Memory B cell (primary cell): ENCODE results near the gene SYPL2.

Source experiments
- ATAC-seq: fragments of 150-1000 bp; cut with Tn5 transposase; 2 replicates; pipeline ENCODE4 v1.10.0; 2021; ENCODE audit warnings: low read depth, mild to moderate bottlenecking, moderate library complexity
- DNase-seq, 2 donors: peaks; one replicate each; pipeline ENCODE4 v3.0.0; 2022; ENCODE audit warnings: low spot score in 2 of 2
- H3K27ac Mint-ChIP-seq: one replicate; pipeline ENCODE4 v1.8.0; 2022; ENCODE audit warnings: mild to moderate bottlenecking, moderate library complexity, mixed read lengths
- H3K27me3 Mint-ChIP-seq: one replicate; pipeline ENCODE4 v1.8.0; 2022; ENCODE audit warnings: mixed read lengths
- H3K36me3 Mint-ChIP-seq: one replicate; pipeline ENCODE4 v1.8.0; 2022; ENCODE audit warnings: mild to moderate bottlenecking, mixed read lengths
- H3K4me1 Mint-ChIP-seq: one replicate; pipeline ENCODE4 v1.8.0; 2022; ENCODE audit warnings: mixed read lengths
- H3K4me3 Mint-ChIP-seq: one replicate; pipeline ENCODE4 v1.8.0; 2022; ENCODE audit warnings: mild to moderate bottlenecking, moderate library complexity, mixed read lengths
- H3K9me3 Mint-ChIP-seq: one replicate; pipeline ENCODE4 v1.8.0; 2022; ENCODE audit warnings: mixed read lengths

SYPL2 gene

DNA sequence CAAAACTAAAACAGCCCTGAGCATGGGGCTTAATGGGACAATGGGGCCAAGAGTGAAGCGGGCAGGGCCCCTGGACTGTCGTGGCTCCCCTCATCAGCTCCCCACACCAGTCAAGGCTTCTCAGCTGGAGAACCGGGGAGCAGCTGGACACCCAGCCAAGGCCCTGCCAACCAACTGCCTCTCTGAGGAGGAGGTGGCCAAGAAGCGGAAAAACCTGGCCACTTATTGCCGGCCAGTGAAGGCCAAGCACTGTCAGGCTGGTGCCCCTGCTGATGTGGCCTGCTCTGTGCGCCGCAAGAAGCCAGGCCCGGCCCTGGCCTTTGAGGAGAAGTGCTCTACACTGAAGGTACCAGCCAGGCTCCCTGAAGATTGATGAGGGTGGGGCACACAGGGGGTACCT, 25.0 kb downstream of the SYPL2 start:
- no peak for ATAC-seq
- Mint-ChIP-seq H3K9me3 (no peaks in the 10 kb centered on the region), H3K27ac (no peak overlapping the region), H3K36me3 (peaks cover 4% of the 10 kb centered on the region), H3K27me3 (no peaks in the 10 kb centered on the region), H3K4me1 (peaks cover 18% of the 10 kb centered on the region), H3K4me3 (no peak overlapping the region)
- DNase-seq: no peak

DNA sequence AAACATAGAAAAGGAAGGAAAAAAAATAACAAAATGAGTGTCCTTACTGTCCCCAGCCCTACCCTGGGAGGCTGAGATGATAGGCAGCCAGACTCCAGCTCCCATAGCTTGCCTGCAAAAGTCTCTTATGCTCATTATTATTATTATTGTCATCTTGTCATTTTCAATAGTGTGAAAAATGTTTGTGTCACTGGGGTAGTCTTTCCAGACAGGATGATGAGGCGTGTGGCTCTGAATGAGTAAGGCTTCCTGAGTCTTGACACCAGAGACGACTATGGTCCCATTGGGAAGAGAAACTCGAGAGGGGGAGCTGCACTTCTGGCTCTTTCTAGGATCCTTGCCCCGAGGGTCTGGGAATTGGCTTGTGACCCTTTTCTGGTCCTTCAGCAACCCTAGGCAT, 26.4 kb downstream of the SYPL2 start:
- Mint-ChIP-seq H3K27me3 (no peaks in the 10 kb centered on the region), H3K9me3 (no peaks in the 10 kb centered on the region), H3K4me1 (peaks cover 23% of the 10 kb centered on the region), H3K4me3 (peak overlapping the region; percentile 27), H3K36me3 (peaks cover 8% of the 10 kb centered on the region), H3K27ac (no peak overlapping the region)
- no peak for ATAC-seq
- DNase-seq: no peak

DNA sequence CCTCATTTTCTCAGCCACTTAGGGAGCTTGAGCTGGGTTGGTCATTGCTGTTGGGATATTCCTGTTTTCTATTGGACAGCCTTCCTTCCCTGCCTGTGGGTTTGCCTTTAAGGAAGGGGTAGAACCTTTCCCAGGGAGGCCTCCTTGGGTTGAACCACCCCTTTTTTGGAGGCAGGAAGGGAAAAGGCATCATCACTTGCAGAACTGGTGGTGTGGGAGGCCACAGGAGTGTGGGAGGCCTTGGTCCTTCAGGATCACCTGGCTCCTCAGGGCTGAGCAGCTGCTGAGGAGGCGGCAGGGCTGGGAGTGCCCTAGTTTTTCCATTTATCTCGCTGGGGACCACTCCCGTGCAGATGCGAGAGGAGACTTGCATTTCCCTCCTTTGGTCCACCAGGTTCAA, 26.9 kb downstream of the SYPL2 start:
- H3K27ac Mint-ChIP-seq: no peak overlapping the region
- no peaks in the 10 kb centered on the region for H3K27me3 Mint-ChIP-seq
- ATAC-seq (no peak), DNase-seq (no peak)
- H3K36me3 Mint-ChIP-seq: peaks cover 8% of the 10 kb centered on the region
- no peaks in the 10 kb centered on the region for H3K9me3 Mint-ChIP-seq
- H3K4me1 Mint-ChIP-seq: peaks cover 23% of the 10 kb centered on the region
- peak overlapping the region; percentile 97 for H3K4me3 Mint-ChIP-seq

DNA sequence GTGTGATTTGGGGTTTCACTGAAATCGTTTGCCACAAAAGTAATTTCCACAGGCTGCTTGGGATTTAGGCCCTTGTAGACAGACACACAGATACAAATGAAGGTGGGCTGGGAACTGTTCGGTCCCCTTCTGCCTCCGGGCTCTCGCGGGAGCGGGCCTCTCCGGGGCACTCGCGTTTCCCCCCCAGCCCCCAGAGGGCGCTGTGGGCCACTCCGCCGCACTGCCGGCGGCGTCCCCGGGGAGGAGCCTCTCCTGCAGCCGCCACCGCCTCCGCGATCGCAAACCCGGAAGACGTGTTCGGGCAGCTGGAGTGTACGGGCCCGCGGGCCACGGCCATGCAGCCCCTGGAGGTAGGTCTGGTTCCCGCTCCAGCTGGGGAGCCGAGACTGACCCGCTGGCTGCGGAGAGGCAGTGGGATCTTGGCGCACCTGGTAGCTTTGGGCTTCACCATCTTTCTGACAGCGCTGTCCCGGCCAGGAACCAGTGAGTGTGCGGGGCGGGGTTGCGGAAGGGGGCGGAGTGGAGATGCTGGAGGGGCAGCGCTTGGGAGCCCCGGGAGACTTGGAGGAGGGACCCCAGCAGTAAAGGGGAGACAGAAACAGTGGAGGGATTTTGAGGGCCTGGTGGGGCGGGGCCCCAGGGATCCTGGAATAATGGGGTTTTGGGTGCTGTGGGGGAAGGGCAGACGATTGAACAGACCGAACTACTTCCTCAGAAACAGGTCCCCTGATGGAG, 27.6 kb downstream of the SYPL2 start, which contains the start of gene CYB561D1:
TSS of gene CYB561D1 (plus strand) at position 290 of the 735 bp plus-strand sequence. CDS start at position 336, 46 bp downstream.
- Mint-ChIP-seq H3K36me3 (peaks cover 8% of the 10 kb centered on the region), H3K27me3 (no peaks in the 10 kb centered on the region), H3K4me3 (peak within 1 kb of the TSS; percentile 97), H3K9me3 (no peaks in the 10 kb centered on the region), H3K4me1 (peaks cover 26% of the 10 kb centered on the region), H3K27ac (peak within 1 kb of the TSS; percentile 93)
- ATAC-seq (peak; percentile 87), DNase-seq (peak; percentile 93 to 97)

DNA sequence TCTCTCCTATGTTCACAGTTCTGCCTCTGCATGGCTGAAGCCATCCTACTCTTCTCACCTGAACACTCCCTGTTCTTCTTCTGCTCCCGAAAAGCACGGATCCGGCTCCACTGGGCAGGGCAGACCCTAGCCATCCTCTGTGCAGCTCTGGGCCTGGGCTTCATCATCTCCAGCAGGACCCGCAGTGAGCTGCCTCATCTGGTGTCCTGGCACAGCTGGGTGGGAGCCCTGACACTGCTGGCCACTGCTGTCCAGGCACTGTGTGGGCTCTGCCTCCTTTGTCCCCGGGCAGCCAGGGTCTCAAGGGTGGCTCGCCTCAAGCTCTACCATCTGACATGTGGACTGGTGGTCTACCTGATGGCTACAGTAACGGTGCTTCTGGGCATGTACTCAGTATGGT, 29.4 kb downstream of the SYPL2 start:
- Mint-ChIP-seq H3K4me3 (peak overlapping the region; percentile 65), H3K9me3 (no peaks in the 10 kb centered on the region), H3K36me3 (peaks cover 8% of the 10 kb centered on the region), H3K27me3 (no peaks in the 10 kb centered on the region), H3K4me1 (peaks cover 26% of the 10 kb centered on the region), H3K27ac (no peak overlapping the region)
- DNase-seq (no peak), ATAC-seq (no peak)

DNA sequence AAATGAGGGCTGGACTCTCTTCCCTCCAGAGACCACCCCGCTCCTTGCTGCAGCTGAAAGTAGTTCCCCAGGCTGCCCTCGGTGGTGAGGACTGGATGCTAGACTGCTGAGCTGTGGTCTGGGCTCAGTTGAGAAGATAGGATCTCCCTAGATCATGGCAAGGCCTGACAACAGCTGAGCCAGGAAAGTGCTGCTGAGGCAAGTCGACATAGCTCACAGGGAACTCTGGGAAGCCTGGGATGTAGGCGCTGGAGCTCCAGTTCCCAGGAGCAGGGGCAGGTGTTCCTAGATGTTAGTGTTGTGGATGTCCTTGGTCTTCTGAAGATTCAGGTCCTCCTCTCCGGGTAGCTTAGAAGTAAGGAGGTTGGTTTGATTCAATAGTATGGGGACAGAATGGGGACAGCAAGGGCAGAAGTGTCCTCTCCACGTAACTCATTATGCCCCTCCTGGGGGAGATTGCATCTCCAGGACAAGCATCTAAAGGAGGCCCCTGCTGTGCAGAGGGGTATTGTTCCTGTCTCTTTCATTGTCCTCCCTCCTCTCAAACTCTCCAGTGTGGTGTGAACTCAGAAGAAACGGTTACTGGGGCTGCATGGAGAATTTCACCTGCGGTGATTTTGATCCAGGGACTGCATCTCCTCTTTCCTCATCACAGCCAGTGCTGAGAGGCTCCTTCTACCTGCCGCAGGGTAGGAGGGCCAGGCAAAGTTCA, 31.3 kb downstream of the SYPL2 start:
- Mint-ChIP-seq H3K27ac (no peak overlapping the region), H3K27me3 (no peaks in the 10 kb centered on the region), H3K4me1 (peaks cover 26% of the 10 kb centered on the region), H3K4me3 (no peak overlapping the region), H3K9me3 (no peaks in the 10 kb centered on the region), H3K36me3 (peaks cover 8% of the 10 kb centered on the region)
- no peak for DNase-seq
- ATAC-seq: no peak

DNA sequence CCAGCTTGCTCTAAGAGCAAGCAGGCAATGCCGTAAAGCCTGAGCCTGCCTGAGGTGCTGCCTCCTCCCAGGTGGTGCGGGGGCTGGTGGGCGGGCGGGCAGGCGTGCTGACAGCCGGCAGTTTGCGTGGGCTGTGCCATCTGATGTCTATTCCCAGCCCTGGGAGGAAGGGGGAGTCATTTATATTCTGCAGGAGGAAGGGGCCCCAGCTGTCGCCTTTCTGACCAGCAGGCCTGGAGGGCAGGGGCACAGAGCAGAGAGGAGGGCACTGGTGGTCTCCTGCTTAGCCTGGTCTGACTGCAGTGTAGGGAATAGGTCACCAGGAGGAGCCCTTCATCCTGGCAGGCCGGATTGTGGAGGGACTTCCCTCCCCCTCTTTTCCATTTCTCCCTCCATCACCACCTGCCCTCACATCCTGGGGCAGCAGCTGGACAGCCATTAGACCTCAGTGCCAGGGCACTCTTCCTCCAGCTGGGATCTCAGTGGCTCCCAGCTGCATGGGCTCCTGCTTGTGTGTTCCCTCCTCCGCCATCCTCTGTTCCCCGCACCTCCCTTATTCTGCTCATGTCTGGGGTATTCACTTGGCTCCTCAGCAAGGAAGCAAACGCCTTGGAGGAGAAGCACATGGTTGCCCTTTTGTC, 31.9 kb downstream of the SYPL2 start:
- DNase-seq: no peak
- Mint-ChIP-seq H3K27ac (no peak overlapping the region), H3K4me3 (no peak overlapping the region), H3K4me1 (peaks cover 29% of the 10 kb centered on the region), H3K36me3 (peaks cover 8% of the 10 kb centered on the region), H3K9me3 (no peaks in the 10 kb centered on the region), H3K27me3 (no peaks in the 10 kb centered on the region)
- ATAC-seq: no peak

DNA sequence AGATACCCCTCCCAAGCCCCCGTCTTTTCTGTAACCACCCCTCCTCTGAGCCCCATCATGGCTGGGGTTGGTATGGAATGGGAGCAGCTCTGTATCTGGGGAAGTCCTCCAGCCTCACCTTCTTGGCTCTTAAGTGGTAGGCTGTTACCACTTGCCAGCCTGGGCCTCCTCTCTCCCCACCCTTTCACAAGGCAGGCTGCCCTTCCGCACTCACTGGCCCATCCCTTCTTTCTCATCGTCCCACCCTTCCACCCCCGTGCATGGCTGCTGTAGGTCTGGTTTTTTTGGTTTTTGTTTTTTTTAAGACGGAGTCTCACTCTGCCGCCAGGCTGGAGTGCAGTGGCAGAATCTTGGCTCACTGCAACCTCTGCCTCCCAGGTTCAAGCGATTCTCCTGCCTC, 32.7 kb downstream of the SYPL2 start:
- Mint-ChIP-seq H3K9me3 (no peaks in the 10 kb centered on the region), H3K4me1 (peaks cover 28% of the 10 kb centered on the region), H3K27me3 (no peaks in the 10 kb centered on the region), H3K4me3 (no peak overlapping the region), H3K36me3 (peaks cover 8% of the 10 kb centered on the region), H3K27ac (no peak overlapping the region)
- DNase-seq (no peak), ATAC-seq (no peak)

DNA sequence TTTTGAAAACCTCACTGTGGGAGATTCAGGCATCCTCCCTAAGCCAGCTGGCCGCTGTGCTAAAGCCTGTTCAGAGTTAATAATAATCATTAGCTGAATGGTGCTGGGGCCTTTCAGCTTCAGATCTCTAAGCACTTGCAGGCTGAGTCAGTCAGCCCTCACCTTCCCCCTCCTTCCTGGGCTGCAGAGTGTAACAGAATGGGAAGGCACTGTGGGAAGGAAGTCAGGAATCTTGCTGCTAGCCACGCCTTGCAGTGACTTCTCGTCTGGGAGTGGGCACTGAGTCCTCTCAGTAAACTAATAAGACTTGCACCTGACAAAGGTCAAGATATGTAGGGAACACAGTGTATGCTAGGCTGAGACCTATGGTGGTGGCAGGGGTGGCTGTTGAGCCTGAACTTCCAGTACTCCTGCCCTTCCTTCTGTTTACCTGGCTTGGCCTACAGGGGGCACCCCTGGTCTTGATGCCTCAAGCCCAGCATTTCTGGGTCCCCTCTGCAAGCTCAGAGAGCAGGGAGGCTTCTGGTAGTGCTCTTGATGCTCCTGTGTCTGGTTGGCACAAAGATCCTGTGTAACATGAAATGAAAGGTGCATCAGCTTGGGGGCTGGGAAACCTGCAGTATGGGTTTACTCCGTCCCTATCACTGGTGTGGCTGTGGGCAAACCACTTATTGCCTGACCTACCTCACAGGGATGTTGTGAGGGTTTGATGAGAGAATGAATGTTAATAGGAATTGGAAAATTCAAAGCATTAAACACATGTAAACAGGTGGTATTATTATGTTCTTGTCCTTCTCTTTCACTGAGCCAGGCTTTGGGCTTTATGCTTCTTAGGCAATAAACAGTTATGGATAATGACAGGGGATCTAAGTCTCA, 33.6 kb downstream of the SYPL2 start:
- ATAC-seq (no peak), DNase-seq (no peak)
- Mint-ChIP-seq H3K4me1 (peaks cover 24% of the 10 kb centered on the region), H3K27ac (no peak overlapping the region), H3K36me3 (peaks cover 8% of the 10 kb centered on the region), H3K27me3 (no peaks in the 10 kb centered on the region), H3K4me3 (no peak overlapping the region), H3K9me3 (no peaks in the 10 kb centered on the region)

DNA sequence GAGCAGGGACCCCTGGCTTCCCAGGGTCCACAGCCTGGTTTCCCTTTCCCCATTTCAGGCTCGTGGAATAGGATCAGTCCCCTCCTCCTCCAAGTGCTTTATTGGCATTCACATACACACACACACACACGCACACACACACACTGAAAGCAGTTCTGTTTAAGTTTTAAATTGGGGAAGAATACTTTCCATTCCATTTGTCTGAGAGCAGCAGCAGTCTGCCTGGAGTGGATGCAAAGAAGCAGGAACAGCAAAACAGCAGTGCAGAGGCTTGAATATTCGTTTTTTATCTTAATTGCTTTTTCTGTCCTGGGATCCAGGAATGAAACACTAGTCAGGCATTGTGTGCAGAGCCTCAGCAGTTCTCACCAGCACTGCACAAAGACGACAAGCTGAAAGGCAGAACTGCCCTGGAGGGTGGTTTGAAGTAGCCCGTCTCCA, 34.6 kb downstream of the SYPL2 start:
- H3K27ac Mint-ChIP-seq: no peak overlapping the region
- H3K4me1 Mint-ChIP-seq: peaks cover 17% of the 10 kb centered on the region
- no peak for DNase-seq
- no peak for ATAC-seq
- peaks cover 8% of the 10 kb centered on the region for H3K36me3 Mint-ChIP-seq
- no peak overlapping the region for H3K4me3 Mint-ChIP-seq
- H3K27me3 Mint-ChIP-seq: no peaks in the 10 kb centered on the region
- no peaks in the 10 kb centered on the region for H3K9me3 Mint-ChIP-seq

DNA sequence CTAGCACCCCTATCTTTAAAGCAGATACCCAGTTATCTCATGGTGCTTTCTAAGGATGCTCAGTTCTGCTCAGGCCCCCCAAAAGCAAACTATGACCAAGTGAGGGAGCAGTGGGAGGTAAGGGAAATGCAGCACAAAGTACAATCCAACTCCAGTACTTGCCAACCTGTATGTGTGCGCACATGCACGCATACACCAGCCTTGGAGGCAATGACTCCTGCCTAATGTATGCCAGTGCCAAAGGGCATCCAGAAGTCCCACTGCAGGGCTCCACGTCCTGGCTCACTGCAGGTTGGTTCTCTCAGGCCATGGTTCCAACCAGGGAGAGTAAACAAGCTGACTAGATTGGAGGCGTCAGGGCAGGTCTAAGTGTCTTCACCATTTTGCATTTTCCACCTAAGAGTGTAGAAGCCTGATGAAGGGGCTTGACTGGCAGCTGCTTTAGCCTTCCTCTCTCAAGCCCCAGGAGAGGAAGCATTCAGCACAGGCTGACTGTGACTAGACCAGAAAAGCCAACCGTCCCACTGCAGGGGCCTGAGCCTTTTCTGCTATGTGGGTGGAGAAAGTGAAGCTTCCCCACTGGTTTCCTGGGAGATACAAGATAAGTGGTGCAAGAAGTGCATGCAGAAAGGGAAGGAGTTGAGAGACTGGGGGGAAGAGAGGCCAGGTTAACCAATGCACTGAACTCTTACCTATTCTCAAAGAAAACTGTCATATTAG, 35.5 kb downstream of the SYPL2 start:
- H3K27ac Mint-ChIP-seq: no peak overlapping the region
- ATAC-seq: no peak
- no peaks in the 10 kb centered on the region for H3K27me3 Mint-ChIP-seq
- peaks cover 9% of the 10 kb centered on the region for H3K4me1 Mint-ChIP-seq
- no peaks in the 10 kb centered on the region for H3K9me3 Mint-ChIP-seq
- H3K36me3 Mint-ChIP-seq: peaks cover under 1% of the 10 kb centered on the region
- no peak for DNase-seq
- no peak overlapping the region for H3K4me3 Mint-ChIP-seq

DNA sequence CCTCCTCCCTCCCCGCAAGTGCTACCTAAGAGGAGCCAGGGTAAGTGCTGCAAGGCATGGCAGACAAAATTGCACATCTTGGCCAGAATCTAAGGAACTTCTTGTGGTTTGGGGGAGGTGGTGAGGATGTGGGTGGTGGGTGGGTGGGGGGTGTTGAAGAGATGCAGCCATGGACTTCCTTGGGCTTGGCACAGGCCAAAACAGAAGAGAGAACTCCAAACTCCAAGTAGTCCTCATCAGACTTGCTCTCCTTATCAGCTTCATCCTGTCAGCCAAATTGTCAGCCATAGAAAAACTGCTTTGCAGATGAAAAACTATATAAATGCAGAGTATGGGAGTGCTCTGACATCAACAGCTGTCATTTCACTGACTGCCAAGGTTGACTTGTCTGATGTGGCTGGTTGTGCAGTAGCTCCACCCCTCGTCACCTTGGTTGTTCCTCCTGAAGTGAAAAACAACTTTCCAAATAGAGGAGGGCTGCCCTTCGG, 36.1 kb downstream of the SYPL2 start:
- ATAC-seq: no peak
- H3K27me3 Mint-ChIP-seq: no peaks in the 10 kb centered on the region
- no peak overlapping the region for H3K27ac Mint-ChIP-seq
- H3K4me1 Mint-ChIP-seq: peaks cover 8% of the 10 kb centered on the region
- no peak for DNase-seq
- no peak overlapping the region for H3K4me3 Mint-ChIP-seq
- no peaks in the 10 kb centered on the region for H3K9me3 Mint-ChIP-seq
- H3K36me3 Mint-ChIP-seq: no peaks in the 10 kb centered on the region

DNA sequence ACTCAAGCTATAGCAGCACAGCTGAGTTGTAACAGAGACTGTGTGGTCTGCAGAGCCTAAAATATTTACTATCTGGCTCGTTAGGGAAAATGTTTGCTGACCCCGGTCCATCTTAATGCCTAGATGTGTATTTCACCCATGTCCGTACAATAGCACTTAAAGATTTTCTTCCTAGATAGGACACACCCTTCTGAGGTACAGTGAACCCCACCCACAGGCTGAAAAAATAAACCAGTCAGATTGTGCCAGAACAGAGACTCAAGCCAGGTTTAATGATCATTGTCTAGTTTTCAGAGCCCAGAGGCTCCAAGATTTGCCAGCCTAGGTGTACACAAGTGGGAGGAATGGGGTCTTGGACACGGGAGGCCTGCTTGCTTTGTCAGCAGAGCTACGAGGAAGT, 37.6 kb downstream of the SYPL2 start:
- Mint-ChIP-seq H3K27ac (no peak overlapping the region), H3K9me3 (no peaks in the 10 kb centered on the region), H3K4me1 (peaks cover 14% of the 10 kb centered on the region), H3K36me3 (no peaks in the 10 kb centered on the region), H3K4me3 (no peak overlapping the region), H3K27me3 (peaks cover 5% of the 10 kb centered on the region)
- DNase-seq (no peak), ATAC-seq (no peak)
